HepG2 (cell line): ENCODE results near the gene ANKRD39. TPM values are rescaled to one million over a fixed set of nuclear protein-coding genes. Genes with fewer than 3 reads are reported as not detected.

Experiments
- ARHGAP35 ChIP-seq: sonication (generic); formaldehyde crosslinking; IDR thresholded peaks from 2 replicates; pipeline ENCODE4 v1.9.0; 2022; ENCODE audit warnings: mild to moderate bottlenecking, inconsistent platforms, moderate library complexity, missing genetic modification reagents, borderline replicate concordance
- CHCHD3 ChIP-seq: sonication (generic); formaldehyde crosslinking; IDR thresholded peaks from 2 replicates; pipeline ENCODE4 v1.8.0; 2022; ENCODE audit warnings: mild to moderate bottlenecking, missing genetic modification reagents, moderate library complexity
- HMG20A ChIP-seq: IDR thresholded peaks from 2 replicates; pipeline ENCODE4 v1.6.1; 2016; ENCODE audit warnings: borderline replicate concordance
- ISL2 ChIP-seq: sonication (generic); formaldehyde crosslinking; IDR thresholded peaks from 2 replicates; pipeline ENCODE4 v1.5.0; 2020; ENCODE audit warnings: missing genetic modification reagents
- JUND ChIP-seq: sonication (generic); formaldehyde crosslinking; IDR thresholded peaks from 2 replicates; pipeline ENCODE4 v1.8.0; 2022; ENCODE audit warnings: mild to moderate bottlenecking, missing genetic modification reagents
- KLF13 ChIP-seq: sonication (generic); formaldehyde crosslinking; IDR thresholded peaks from 2 replicates; pipeline ENCODE4 v1.4.0; 2020; ENCODE audit warnings: mild to moderate bottlenecking, missing genetic modification reagents
- NRL ChIP-seq: sonication (generic); formaldehyde crosslinking; IDR thresholded peaks from 2 replicates; pipeline ENCODE4 v1.5.0; 2020; ENCODE audit warnings: missing genetic modification reagents, mild to moderate bottlenecking, moderate library complexity, borderline replicate concordance
- SSRP1 ChIP-seq: IDR thresholded peaks from 2 replicates; pipeline ENCODE4 v1.6.1; 2016; ENCODE audit warnings: control low read depth
- TCF12 ChIP-seq, 2 experiments: fragments of 450-650 bp in 1 of 2; sonication (generic) in 1 of 2; formaldehyde crosslinking in 1 of 2; IDR thresholded peaks; 2 replicates each; pipeline versions ENCODE4 v1.6.1 to v1.8.0; 2017 to 2022; ENCODE audit warnings: antibody characterized with exemption in 1 of 2, mild to moderate bottlenecking in 1 of 2, missing genetic modification reagents in 1 of 2, moderate library complexity in 1 of 2
- TSC22D2 ChIP-seq: sonication (generic); formaldehyde crosslinking; IDR thresholded peaks from 2 replicates; pipeline ENCODE4 v1.5.1; 2020; ENCODE audit warnings: missing genetic modification reagents, mild to moderate bottlenecking, borderline replicate concordance
- ZFP1 ChIP-seq: IDR thresholded peaks from 2 replicates; pipeline ENCODE4 v1.6.1; 2016
- ZNF224 ChIP-seq: sonication (generic); formaldehyde crosslinking; IDR thresholded peaks from 2 replicates; pipeline ENCODE4 v1.5.0; 2020; ENCODE audit warnings: mild to moderate bottlenecking, missing genetic modification reagents
- ZNF383 ChIP-seq: sonication (generic); formaldehyde crosslinking; IDR thresholded peaks from 2 replicates; pipeline ENCODE4 v1.4.0; 2020; ENCODE audit warnings: missing genetic modification reagents, mild to moderate bottlenecking, borderline replicate concordance
- ZNF569 ChIP-seq: sonication (generic); formaldehyde crosslinking; IDR thresholded peaks from 2 replicates; pipeline ENCODE4 v1.5.0; 2020; ENCODE audit warnings: mild to moderate bottlenecking, missing genetic modification reagents, moderate library complexity, borderline replicate concordance
- ZNF589 ChIP-seq: sonication (generic); formaldehyde crosslinking; conservative IDR thresholded peaks from 2 replicates; pipeline ENCODE4 v1.8.0; 2022; ENCODE audit warnings: mild to moderate bottlenecking, moderate library complexity, missing genetic modification reagents
- ZNF790 ChIP-seq: sonication (generic); formaldehyde crosslinking; IDR thresholded peaks from 2 replicates; pipeline ENCODE4 v1.8.0; 2022; ENCODE audit warnings: missing genetic modification reagents, mild to moderate bottlenecking, borderline replicate concordance
- polyA plus RNA-seq, 8 experiments: library from polyadenylated mRNA; depleted of rRNA in 3 of 8; stranded (reverse) in 7 of 8; unstranded in 1 of 8; fragments of >200 nt; fragmentation: Illumina TruSeq in 4 of 8; extraction: Trizol in 4 of 8; gene quantifications; 2 replicates each; pipeline versions ENCODE4 v1.2.1 to v1.2.3, GENCODE V29; 2011 to 2016; ENCODE audit warnings: low read depth in 4 of 8, missing spikeins in 1 of 8, mixed read lengths in 1 of 8; ENCODE audit not compliant: insufficient read depth in 1 of 8
- total RNA-seq, 5 experiments: library from RNA; depleted of rRNA; stranded (reverse); fragments of >200 nt; fragmentation: Illumina TruSeq; extraction: Trizol; gene quantifications; 2 replicates each; pipeline ENCODE4 v1.2.3, GENCODE V29; 2016; ENCODE audit warnings: low read depth in 1 of 5
- TF ChIP-seq, protein P1 (sequence below): sonication (generic); formaldehyde crosslinking; IDR thresholded peaks from 2 replicates; pipeline ENCODE4 v1.4.0; 2020; ENCODE audit warnings: missing genetic modification reagents, mild to moderate bottlenecking, borderline replicate concordance
- TF ChIP-seq, protein P2 (sequence below): sonication (generic); formaldehyde crosslinking; IDR thresholded peaks from 2 replicates; pipeline ENCODE4 v1.5.0; 2020; ENCODE audit warnings: mild to moderate bottlenecking, missing genetic modification reagents
- TF ChIP-seq, protein P3 (sequence below): IDR thresholded peaks from 2 replicates; pipeline ENCODE4 v1.4.0; 2020; ENCODE audit warnings: mild to moderate bottlenecking, missing genetic modification reagents
- TF ChIP-seq, protein P4 (sequence below): sonication (generic); formaldehyde crosslinking; IDR thresholded peaks from 2 replicates; pipeline ENCODE4 v1.9.0; 2022; ENCODE audit warnings: missing genetic modification reagents, mild to moderate bottlenecking, borderline replicate concordance

The ANKRD39 gene
- total and polyA plus RNA-seq, 2 of the 13 experiments (the other 11 are each of a cell fraction or from before 2014, with no cell fraction given): 23.2 to 24.8 TPM

DNA sequence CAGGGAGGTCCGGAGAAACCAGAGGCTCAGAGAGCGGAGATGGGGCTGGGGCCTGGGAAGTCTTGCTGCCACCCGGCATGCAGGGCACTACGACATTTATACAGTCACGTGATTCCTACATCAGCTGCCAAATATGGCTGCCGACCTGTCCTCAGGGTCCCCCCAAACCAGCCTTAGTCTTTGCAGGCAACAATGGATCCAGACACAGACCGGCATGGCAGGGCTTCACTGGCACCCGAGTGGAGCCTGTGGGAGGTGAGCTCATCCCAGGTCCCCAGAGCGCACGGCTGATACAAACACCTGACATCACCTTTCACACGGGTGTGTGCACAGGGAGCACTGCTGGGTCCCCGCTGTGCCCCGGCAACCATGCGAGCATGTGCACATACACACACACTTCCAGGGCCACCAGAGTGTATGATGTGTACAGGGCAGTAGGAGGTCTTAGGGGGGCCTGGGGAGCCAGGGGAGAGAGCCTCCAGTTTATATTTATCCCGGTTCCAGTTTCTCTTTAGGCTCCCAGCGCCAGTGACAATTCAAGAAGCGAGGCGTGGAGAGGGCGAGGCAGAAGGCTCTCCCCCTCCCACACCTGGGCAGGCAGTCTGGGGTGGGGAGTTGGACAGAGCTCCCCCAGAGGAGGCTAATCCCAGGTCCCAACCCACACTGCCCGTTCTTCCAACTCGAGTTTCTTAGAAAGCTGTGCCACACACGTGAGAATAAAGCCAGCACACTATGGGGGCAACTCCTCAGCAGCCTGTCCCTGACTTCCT lies 9.4 kb upstream of the ANKRD39 start (continued):
- TF ChIP-seq, protein P1, sequence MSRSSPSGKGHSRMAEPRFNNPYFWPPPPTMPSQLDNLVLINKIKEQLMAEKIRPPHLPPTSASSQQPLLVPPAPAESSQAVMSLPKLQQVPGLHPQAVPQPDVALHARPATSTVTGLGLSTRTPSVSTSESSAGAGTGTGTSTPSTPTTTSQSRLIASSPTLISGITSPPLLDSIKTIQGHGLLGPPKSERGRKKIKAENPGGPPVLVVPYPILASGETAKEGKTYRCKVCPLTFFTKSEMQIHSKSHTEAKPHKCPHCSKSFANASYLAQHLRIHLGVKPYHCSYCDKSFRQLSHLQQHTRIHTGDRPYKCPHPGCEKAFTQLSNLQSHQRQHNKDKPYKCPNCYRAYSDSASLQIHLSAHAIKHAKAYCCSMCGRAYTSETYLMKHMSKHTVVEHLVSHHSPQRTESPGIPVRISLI (CRISPR knock-in tag): no peak
- TF ChIP-seq NRL (peak; percentile 44; the same call in 1 of the 2 replicates), ARHGAP35 (CRISPR knock-in tag) (no peak), HMG20A (CRISPR knock-in tag) (no peak), JUND (CRISPR knock-in tag) (no peak), ZNF589 (CRISPR knock-in tag) (no peak), ZNF790 (no peak), ZNF383 (CRISPR knock-in tag) (no peak), ZFP1 (CRISPR knock-in tag) (no peak), TCF12 (IDR thresholded peaks at IDR 0.05) (no peak), TCF12 (CRISPR knock-in tag; IDR thresholded peaks at IDR 0.05) (no peak), ZNF224 (CRISPR knock-in tag) (no peak), ZNF569 (CRISPR knock-in tag) (no peak), KLF13 (CRISPR knock-in tag) (no peak), TSC22D2 (CRISPR knock-in tag) (no peak), ISL2 (no peak), CHCHD3 (CRISPR knock-in tag) (no peak), SSRP1 (no peak)
- TF ChIP-seq, protein P2, sequence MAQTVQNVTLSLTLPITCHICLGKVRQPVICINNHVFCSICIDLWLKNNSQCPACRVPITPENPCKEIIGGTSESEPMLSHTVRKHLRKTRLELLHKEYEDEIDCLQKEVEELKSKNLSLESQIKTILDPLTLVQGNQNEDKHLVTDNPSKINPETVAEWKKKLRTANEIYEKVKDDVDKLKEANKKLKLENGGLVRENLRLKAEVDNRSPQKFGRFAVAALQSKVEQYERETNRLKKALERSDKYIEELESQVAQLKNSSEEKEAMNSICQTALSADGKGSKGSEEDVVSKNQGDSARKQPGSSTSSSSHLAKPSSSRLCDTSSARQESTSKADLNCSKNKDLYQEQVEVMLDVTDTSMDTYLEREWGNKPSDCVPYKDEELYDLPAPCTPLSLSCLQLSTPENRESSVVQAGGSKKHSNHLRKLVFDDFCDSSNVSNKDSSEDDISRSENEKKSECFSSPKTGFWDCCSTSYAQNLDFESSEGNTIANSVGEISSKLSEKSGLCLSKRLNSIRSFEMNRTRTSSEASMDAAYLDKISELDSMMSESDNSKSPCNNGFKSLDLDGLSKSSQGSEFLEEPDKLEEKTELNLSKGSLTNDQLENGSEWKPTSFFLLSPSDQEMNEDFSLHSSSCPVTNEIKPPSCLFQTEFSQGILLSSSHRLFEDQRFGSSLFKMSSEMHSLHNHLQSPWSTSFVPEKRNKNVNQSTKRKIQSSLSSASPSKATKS: no peak
- TF ChIP-seq, protein P3, sequence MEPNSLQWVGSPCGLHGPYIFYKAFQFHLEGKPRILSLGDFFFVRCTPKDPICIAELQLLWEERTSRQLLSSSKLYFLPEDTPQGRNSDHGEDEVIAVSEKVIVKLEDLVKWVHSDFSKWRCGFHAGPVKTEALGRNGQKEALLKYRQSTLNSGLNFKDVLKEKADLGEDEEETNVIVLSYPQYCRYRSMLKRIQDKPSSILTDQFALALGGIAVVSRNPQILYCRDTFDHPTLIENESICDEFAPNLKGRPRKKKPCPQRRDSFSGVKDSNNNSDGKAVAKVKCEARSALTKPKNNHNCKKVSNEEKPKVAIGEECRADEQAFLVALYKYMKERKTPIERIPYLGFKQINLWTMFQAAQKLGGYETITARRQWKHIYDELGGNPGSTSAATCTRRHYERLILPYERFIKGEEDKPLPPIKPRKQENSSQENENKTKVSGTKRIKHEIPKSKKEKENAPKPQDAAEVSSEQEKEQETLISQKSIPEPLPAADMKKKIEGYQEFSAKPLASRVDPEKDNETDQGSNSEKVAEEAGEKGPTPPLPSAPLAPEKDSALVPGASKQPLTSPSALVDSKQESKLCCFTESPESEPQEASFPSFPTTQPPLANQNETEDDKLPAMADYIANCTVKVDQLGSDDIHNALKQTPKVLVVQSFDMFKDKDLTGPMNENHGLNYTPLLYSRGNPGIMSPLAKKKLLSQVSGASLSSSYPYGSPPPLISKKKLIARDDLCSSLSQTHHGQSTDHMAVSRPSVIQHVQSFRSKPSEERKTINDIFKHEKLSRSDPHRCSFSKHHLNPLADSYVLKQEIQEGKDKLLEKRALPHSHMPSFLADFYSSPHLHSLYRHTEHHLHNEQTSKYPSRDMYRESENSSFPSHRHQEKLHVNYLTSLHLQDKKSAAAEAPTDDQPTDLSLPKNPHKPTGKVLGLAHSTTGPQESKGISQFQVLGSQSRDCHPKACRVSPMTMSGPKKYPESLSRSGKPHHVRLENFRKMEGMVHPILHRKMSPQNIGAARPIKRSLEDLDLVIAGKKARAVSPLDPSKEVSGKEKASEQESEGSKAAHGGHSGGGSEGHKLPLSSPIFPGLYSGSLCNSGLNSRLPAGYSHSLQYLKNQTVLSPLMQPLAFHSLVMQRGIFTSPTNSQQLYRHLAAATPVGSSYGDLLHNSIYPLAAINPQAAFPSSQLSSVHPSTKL (CRISPR knock-in tag): no peak
- TF ChIP-seq, protein P4, sequence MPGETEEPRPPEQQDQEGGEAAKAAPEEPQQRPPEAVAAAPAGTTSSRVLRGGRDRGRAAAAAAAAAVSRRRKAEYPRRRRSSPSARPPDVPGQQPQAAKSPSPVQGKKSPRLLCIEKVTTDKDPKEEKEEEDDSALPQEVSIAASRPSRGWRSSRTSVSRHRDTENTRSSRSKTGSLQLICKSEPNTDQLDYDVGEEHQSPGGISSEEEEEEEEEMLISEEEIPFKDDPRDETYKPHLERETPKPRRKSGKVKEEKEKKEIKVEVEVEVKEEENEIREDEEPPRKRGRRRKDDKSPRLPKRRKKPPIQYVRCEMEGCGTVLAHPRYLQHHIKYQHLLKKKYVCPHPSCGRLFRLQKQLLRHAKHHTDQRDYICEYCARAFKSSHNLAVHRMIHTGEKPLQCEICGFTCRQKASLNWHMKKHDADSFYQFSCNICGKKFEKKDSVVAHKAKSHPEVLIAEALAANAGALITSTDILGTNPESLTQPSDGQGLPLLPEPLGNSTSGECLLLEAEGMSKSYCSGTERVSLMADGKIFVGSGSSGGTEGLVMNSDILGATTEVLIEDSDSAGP: no peak
